HCT116 (cell line): ENCODE measurements around the gene SVEP1.
"Not testable (repeated sequence)": the region's sequence is repeated elsewhere in the genome, so short reads cannot be mapped to it uniquely, and the experiment has no call there.

Experiments used
- ZNF274 ChIP-seq: fragments of 200-500 bp; sonication (Bioruptor generic); IDR thresholded peaks from 2 replicates; pipeline ENCODE4 v1.6.1; 2014; ENCODE audit warnings: mild to moderate bottlenecking, low read depth, low read length, inconsistent platforms
- TF ChIP-seq, protein P1 (sequence below), 3 experiments: fragments of 200-600 bp in 1 of 3; sonication (generic) in 1 of 3; IDR thresholded peaks in 2 of 3; conservative IDR thresholded peaks in 1 of 3; 2 replicates each; pipeline ENCODE4 v1.5.1; 2012 to 2017; ENCODE audit warnings: low read depth in 2 of 3, low read length in 2 of 3, antibody characterized with exemption in 1 of 3, borderline replicate concordance in 1 of 3, control low read depth in 1 of 3, mild to moderate bottlenecking in 1 of 3, mixed read lengths in 1 of 3, mixed run types in 1 of 3, moderate library complexity in 1 of 3; ENCODE audit not compliant: insufficient read depth in 1 of 3
- TF ChIP-seq, protein P2 (sequence below): IDR thresholded peaks from 2 replicates; pipeline ENCODE4 v1.6.1; 2012

DNA sequence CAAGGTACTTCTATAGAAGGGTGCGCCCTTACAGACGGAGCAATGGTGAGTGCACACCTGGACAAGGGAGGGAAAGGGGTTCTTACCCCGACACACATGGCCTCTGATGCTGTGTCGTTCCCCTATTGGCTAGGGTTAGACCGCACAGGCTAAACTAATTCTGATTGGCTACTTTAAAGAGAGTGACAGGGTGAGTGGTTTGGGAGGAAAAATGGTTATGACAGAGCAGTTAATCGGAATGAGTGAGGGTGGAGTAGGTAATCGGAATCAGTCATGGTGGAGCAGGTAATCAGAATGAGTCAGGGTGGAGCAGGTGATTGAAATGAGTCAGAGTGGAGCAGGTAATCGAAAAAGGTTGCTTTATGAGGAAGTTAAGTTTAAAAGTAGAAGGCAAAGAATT, 35.0 kb upstream of the SVEP1 start:
- not testable (repeated sequence) for TF ChIP-seq ZNF274
- TF ChIP-seq, protein P1, sequence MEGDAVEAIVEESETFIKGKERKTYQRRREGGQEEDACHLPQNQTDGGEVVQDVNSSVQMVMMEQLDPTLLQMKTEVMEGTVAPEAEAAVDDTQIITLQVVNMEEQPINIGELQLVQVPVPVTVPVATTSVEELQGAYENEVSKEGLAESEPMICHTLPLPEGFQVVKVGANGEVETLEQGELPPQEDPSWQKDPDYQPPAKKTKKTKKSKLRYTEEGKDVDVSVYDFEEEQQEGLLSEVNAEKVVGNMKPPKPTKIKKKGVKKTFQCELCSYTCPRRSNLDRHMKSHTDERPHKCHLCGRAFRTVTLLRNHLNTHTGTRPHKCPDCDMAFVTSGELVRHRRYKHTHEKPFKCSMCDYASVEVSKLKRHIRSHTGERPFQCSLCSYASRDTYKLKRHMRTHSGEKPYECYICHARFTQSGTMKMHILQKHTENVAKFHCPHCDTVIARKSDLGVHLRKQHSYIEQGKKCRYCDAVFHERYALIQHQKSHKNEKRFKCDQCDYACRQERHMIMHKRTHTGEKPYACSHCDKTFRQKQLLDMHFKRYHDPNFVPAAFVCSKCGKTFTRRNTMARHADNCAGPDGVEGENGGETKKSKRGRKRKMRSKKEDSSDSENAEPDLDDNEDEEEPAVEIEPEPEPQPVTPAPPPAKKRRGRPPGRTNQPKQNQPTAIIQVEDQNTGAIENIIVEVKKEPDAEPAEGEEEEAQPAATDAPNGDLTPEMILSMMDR (IDR thresholded peaks at IDR 0.05 in 2 of 3, conservative IDR thresholded peaks at IDR 0.05 in 1 of 3; ENCODE audit: borderline replicate concordance in 1 of 3, insufficient read depth in 1 of 3, low read depth in 2 of 3, low read length in 2 of 3): not testable (repeated sequence)
- TF ChIP-seq, protein P2, sequence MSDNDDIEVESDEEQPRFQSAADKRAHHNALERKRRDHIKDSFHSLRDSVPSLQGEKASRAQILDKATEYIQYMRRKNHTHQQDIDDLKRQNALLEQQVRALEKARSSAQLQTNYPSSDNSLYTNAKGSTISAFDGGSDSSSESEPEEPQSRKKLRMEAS: not testable (repeated sequence)
